ENCODE results near the gene SYNRG. TPM values are rescaled to one million over a fixed set of nuclear protein-coding genes. Genes with fewer than 3 reads are reported as not detected.

Gene SYNRG
- total RNA-seq, 2 donors from 2014 or later = 35.9 to 38.9 TPM

Small RNA genes lying within 50 kb of the gene (microRNA-seq; reads per million reads assigned to microRNA genes)
- gene MIR378J = 0 reads per million in 2 donors

Other genes with a start within 250 kb of the SYNRG start
- not detected for gene C17orf78, start 233.4 kb downstream of the SYNRG start, total RNA-seq
- 10 to 100 TPM; 47.8 to 72.1 TPM for gene ACACA, start 202.6 kb downstream of the SYNRG start, total RNA-seq
- gene TADA2A, start 202.5 kb downstream of the SYNRG start, total RNA-seq = 10 to 100 TPM; 19.7 to 24.2 TPM
- gene DUSP14, start 119.5 kb downstream of the SYNRG start, total RNA-seq = 1 to 10 TPM; 2.0 to 3.4 TPM
- 10 to 100 TPM; 25.0 to 28.1 TPM for gene DDX52, start 34.0 kb upstream of the SYNRG start, total RNA-seq
- gene HNF1B, start 135.6 kb upstream of the SYNRG start, total RNA-seq = 10 to 100 TPM; 40.6 to 42.8 TPM

Measured in left colon (tissue), 2 donors.